Inferior parietal cortex (tissue), 1 donor: Measurements from ENCODE around the gene PNPLA5.

Source experiments
- DNase-seq: peaks from one replicate; pipeline ENCODE4 v3.0.0-alpha.2; 2016; ENCODE audit errors: extremely low spot score

PNPLA5 gene

GRCh38 chr22:43838571-43839307, 53.1 kb downstream of the PNPLA5 start:
- no peak for DNase-seq

- no peak for DNase-seq
Measured at GRCh38 chr22:43838161-43838560, 53.7 kb downstream of the PNPLA5 start.

- no peak for DNase-seq
Measured at GRCh38 chr22:43837666-43838065, 54.1 kb downstream of the PNPLA5 start.

GRCh38 chr22:43835736-43836135, 56.1 kb downstream of the PNPLA5 start:
- no peak for DNase-seq

DNA sequence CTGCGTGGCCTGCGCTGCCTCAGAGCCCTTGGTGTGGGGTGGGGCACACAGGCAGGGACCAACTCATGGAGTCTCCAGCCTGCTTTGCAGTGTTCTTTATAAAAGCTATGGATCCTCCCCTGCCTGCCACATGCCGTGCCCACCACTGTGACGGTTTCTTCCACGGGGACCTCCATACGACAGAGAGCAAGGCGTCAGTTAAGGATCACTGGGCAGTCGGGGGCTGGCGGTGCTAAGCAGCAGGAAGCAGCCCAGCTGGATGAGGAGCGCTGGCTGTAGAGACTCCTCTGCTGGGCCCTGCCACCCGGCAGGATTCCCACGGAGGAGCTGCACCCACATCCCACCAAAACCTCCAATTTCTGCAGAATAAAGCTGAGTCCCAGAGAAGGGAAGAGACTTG, 56.6 kb downstream of the PNPLA5 start:
- no peak for DNase-seq

- no peak for DNase-seq
Measured at GRCh38 chr22:43833286-43834240, 58.2 kb downstream of the PNPLA5 start.

- no peak for DNase-seq
Measured at GRCh38 chr22:43832393-43833265, 59.2 kb downstream of the PNPLA5 start.

- no peak for DNase-seq
Measured at GRCh38 chr22:43831561-43832392, 60.0 kb downstream of the PNPLA5 start.

DNA sequence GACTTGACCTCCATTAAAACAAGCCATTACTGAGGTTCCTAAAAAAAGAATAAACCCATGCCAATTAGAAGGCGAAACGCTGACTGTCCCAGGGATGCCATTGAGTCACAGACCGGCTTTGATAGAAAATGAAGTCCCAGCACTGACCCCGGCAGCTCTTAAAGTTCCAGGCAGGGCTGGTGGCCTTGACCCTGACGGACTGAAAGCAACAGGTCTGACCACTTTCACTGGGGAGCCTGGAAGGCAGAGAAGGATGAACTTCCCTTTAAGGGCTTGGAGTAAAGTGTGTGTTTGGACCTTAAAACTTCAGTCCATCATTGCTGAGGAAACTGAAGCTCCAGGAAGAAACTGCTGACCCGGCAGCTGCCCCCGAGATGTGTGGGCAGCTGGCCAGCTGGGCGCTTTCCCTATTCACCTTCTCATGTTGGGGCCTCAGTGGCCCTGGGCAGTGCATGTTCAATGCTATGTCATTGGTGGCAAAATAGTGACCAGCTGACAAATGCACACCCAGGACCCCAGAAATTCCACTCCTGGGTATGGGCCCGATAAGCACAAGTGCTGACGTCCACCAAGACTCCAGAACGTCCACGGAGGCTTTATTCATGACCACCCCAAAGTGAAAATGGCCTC, 60.8 kb downstream of the PNPLA5 start:
- DNase-seq = no peak

- DNase-seq = no peak
Measured at GRCh38 chr22:43829904-43830851, 61.6 kb downstream of the PNPLA5 start.
